SK-N-SH treated with all-trans-retinoic acid at 6 μM for 48 hours (cell line): ENCODE measurements around the gene LOXHD1.

ENCODE experiments used
- ATAC-seq: fragments of 200-7000 bp; cut with Tn5 transposase; 3 replicates; pipeline ENCODE4 v1.9.1; 2020; ENCODE audit warnings: mild to moderate bottlenecking, moderate library complexity
- ARNTL ChIP-seq: fragments of 450-650 bp; formaldehyde crosslinking; IDR thresholded peaks from 2 replicates; pipeline ENCODE4 v1.5.0; 2020; ENCODE audit warnings: low read depth, mild to moderate bottlenecking, moderate library complexity, borderline replicate concordance
- BACH2 ChIP-seq: fragments of 250-450 bp; sonication (Bioruptor Pico); IDR thresholded peaks from 2 replicates; pipeline ENCODE4 v1.9.0; 2021; ENCODE audit warnings: mild to moderate bottlenecking, borderline replicate concordance
- CREB5 ChIP-seq: fragments of 250-450 bp; sonication (Bioruptor Pico); IDR thresholded peaks from 2 replicates; pipeline ENCODE4 v1.5.1; 2020; ENCODE audit warnings: low read depth, mild to moderate bottlenecking, moderate library complexity
- CSDC2 ChIP-seq: fragments of 250-450 bp; sonication (Bioruptor Pico); IDR thresholded peaks from 2 replicates; pipeline ENCODE4 v1.5.0; 2020; ENCODE audit warnings: mild to moderate bottlenecking, moderate library complexity
- ESRRG ChIP-seq: fragments of 250-450 bp; sonication (Bioruptor Pico); IDR thresholded peaks from 2 replicates; pipeline ENCODE4 v1.6.1; 2021; ENCODE audit warnings: mild to moderate bottlenecking
- GLIS3 ChIP-seq: fragments of 250-450 bp; sonication (Bioruptor Pico); IDR thresholded peaks from 2 replicates; pipeline ENCODE4 v1.5.0; 2020; ENCODE audit warnings: mild to moderate bottlenecking, moderate library complexity
- ISL1 ChIP-seq: fragments of 250-450 bp; sonication (Bioruptor Pico); IDR thresholded peaks from 2 replicates; pipeline ENCODE4 v2.1.2; 2022; ENCODE audit warnings: mild to moderate bottlenecking, moderate library complexity
- OSR1 ChIP-seq: fragments of 250-450 bp; sonication (Bioruptor Pico); IDR thresholded peaks from 2 replicates; pipeline ENCODE4 v1.8.0; 2022; ENCODE audit warnings: moderate library complexity, mild to moderate bottlenecking, inconsistent platforms
- PATZ1 ChIP-seq: fragments of 250-450 bp; sonication (Bioruptor Pico); IDR thresholded peaks from 2 replicates; pipeline ENCODE4 v1.8.0; 2020; ENCODE audit warnings: mild to moderate bottlenecking, moderate library complexity, borderline replicate concordance
- POU6F1 ChIP-seq: fragments of 250-450 bp; sonication (Bioruptor Pico); IDR thresholded peaks from 2 replicates; pipeline ENCODE4 v1.8.0; 2021; ENCODE audit warnings: low read depth, mild to moderate bottlenecking, moderate library complexity, borderline replicate concordance
- PPARA ChIP-seq: fragments of 250-450 bp; sonication (Bioruptor Pico); IDR thresholded peaks from 2 replicates; pipeline ENCODE4 v1.5.0; 2020; ENCODE audit warnings: mild to moderate bottlenecking, borderline replicate concordance
- RARB ChIP-seq: fragments of 250-450 bp; sonication (Bioruptor Pico); IDR thresholded peaks from 2 replicates; pipeline ENCODE4 v1.8.0; 2021; ENCODE audit warnings: mild to moderate bottlenecking, moderate library complexity
- SNAI2 ChIP-seq: fragments of 250-450 bp; sonication (Bioruptor Pico); IDR thresholded peaks from 2 replicates; pipeline ENCODE4 v1.5.0; 2020; ENCODE audit warnings: mild to moderate bottlenecking, moderate library complexity
- TCF4 ChIP-seq: fragments of 250-450 bp; sonication (Bioruptor Pico); IDR thresholded peaks from 2 replicates; pipeline ENCODE4 v1.8.0; 2021; ENCODE audit warnings: mild to moderate bottlenecking, moderate library complexity, borderline replicate concordance
- TOX ChIP-seq: fragments of 250-450 bp; sonication (Bioruptor Pico); IDR thresholded peaks from 2 replicates; pipeline ENCODE4 v1.8.0; 2021; ENCODE audit warnings: mild to moderate bottlenecking, moderate library complexity, borderline replicate concordance
- TSHZ2 ChIP-seq: fragments of 250-450 bp; sonication (Bioruptor Pico); IDR thresholded peaks from 2 replicates; pipeline ENCODE4 v1.5.0; 2020; ENCODE audit warnings: mild to moderate bottlenecking, moderate library complexity
- ZC3H10 ChIP-seq: fragments of 250-450 bp; sonication (Bioruptor Pico); IDR thresholded peaks from 2 replicates; pipeline ENCODE4 v1.5.1; 2021; ENCODE audit warnings: mild to moderate bottlenecking, moderate library complexity
- ZFP3 ChIP-seq: fragments of 250-450 bp; sonication (Bioruptor Pico); IDR thresholded peaks from 2 replicates; pipeline ENCODE4 v1.5.0; 2020; ENCODE audit warnings: mild to moderate bottlenecking, moderate library complexity
- ZFP30 ChIP-seq: fragments of 450-650 bp; formaldehyde crosslinking; IDR thresholded peaks from 2 replicates; pipeline ENCODE4 v1.5.0; 2022; ENCODE audit warnings: mild to moderate bottlenecking, moderate library complexity
- ZNF565 ChIP-seq: fragments of 450-650 bp; formaldehyde crosslinking; conservative IDR thresholded peaks from 2 replicates; pipeline ENCODE4 v1.5.0; 2020; ENCODE audit warnings: low read depth, mild to moderate bottlenecking, moderate library complexity
- ZNF70 ChIP-seq: fragments of 450-650 bp; formaldehyde crosslinking; IDR thresholded peaks from 2 replicates; pipeline ENCODE4 v1.5.0; 2020; ENCODE audit warnings: mild to moderate bottlenecking, moderate library complexity
- ZNF8 ChIP-seq: fragments of 450-650 bp; formaldehyde crosslinking; IDR thresholded peaks from 2 replicates; pipeline ENCODE4 v1.5.0; 2020; ENCODE audit warnings: mild to moderate bottlenecking, moderate library complexity
- TF ChIP-seq, protein P1 (sequence below): fragments of 250-450 bp; sonication (Bioruptor Pico); IDR thresholded peaks from 2 replicates; pipeline ENCODE4 v1.5.1; 2021; ENCODE audit warnings: mild to moderate bottlenecking, moderate library complexity

LOXHD1 gene

GRCh38 chr18:46688853-46689525, 32.0 kb upstream of the LOXHD1 start:
- no peak for TF ChIP-seq ZC3H10
- TF ChIP-seq ZFP30 = no peak
- TF ChIP-seq CREB5 (CRISPR knock-in tag) = no peak
- TF ChIP-seq PATZ1 (CRISPR knock-in tag) = no peak
- TF ChIP-seq POU6F1 = no peak
- TF ChIP-seq ARNTL (CRISPR knock-in tag) = no peak
- no peak for TF ChIP-seq BACH2 (CRISPR knock-in tag)
- no peak for TF ChIP-seq TSHZ2 (CRISPR knock-in tag)
- no peak for TF ChIP-seq ZNF8 (CRISPR knock-in tag)
- no peak for ATAC-seq

DNA sequence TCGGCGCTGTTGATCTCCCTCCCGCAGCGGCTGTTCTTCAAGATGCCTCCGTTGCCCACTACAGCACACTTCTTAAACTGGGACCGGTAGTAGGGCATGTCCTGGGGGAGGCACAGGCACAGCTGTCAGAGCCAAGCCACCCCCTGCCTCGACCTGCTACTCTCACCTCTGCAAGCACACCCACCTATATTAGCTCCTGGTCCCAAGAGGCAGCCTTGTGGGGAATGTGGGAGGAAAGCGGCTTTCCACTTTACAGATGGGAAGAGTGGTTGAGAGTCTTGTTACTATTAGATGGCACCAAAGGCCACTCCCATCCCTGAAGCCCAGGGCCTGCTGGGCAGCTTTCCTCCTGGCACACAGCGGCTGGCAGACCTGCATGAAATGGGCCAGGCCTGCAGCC, 29.2 kb upstream of the LOXHD1 start:
- no peak for ATAC-seq
- TF ChIP-seq ZNF70 (CRISPR knock-in tag) = no peak
- no peak for TF ChIP-seq ZNF565 (CRISPR knock-in tag)
- TF ChIP-seq, all 23 proteins: peak for 0

- ATAC-seq = no peak
- TF ChIP-seq ZFP3 (CRISPR knock-in tag) (no peak), TOX (CRISPR knock-in tag) (no peak), ISL1 (CRISPR knock-in tag) (no peak), TCF4 (CRISPR knock-in tag) (no peak), RARB (no peak), ESRRG (CRISPR knock-in tag) (no peak), ZNF70 (CRISPR knock-in tag) (no peak), GLIS3 (CRISPR knock-in tag) (no peak), ZNF565 (CRISPR knock-in tag) (no peak), TSHZ2 (CRISPR knock-in tag) (no peak), CREB5 (CRISPR knock-in tag) (no peak), ZFP30 (no peak), PATZ1 (CRISPR knock-in tag) (no peak), SNAI2 (CRISPR knock-in tag) (no peak), OSR1 (CRISPR knock-in tag) (no peak), CSDC2 (no peak), PPARA (no peak), ZNF8 (CRISPR knock-in tag) (no peak)
- TF ChIP-seq, protein P1, sequence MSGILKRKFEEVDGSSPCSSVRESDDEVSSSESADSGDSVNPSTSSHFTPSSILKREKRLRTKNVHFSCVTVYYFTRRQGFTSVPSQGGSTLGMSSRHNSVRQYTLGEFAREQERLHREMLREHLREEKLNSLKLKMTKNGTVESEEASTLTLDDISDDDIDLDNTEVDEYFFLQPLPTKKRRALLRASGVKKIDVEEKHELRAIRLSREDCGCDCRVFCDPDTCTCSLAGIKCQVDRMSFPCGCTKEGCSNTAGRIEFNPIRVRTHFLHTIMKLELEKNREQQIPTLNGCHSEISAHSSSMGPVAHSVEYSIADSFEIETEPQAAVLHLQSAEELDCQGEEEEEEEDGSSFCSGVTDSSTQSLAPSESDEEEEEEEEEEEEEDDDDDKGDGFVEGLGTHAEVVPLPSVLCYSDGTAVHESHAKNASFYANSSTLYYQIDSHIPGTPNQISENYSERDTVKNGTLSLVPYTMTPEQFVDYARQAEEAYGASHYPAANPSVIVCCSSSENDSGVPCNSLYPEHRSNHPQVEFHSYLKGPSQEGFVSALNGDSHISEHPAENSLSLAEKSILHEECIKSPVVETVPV (CRISPR knock-in tag) = no peak
- TF ChIP-seq, all 23 proteins: peak for 0
These were observed 26.2 kb upstream of the LOXHD1 start for GRCh38 chr18:46683252-46683651.
